Measurements from ENCODE around the gene BCDIN3D.

DNA sequence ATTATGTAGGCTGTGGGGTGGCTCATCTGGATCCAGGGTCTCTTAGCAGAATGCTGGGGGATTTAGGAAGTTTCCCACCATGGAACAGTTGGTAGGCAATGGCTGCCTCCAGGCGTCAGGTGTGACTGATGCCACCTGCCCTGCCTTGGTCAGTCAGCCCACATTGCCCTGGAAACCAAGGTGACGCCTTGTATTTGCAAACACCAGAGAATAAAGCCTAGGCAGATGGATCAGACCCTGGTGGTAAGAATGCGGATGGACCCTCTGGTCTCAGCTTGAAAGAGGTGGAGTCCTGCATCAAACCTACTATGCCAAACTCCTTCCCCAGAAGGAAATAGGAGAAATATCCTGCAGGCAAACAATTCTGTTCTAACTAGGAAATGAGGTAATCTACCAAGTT, 52.9 kb downstream of the BCDIN3D start:
- TF ChIP-seq CTCF (IDR thresholded peaks at IDR 0.05), result no peak
- no peak for TF ChIP-seq POLR2A (IDR thresholded peaks at IDR 0.05)
